GM18867 (cell line): ENCODE measurements around the gene CTCFL.

Experiments
- ATAC-seq: cut with Tn5 transposase; IDR thresholded peaks from one replicate; pipeline ENCODE4 v1.9.1; 2021; ENCODE audit warnings: mild to moderate bottlenecking, moderate library complexity; ENCODE audit not compliant: unreplicated experiment

CTCFL gene

DNA sequence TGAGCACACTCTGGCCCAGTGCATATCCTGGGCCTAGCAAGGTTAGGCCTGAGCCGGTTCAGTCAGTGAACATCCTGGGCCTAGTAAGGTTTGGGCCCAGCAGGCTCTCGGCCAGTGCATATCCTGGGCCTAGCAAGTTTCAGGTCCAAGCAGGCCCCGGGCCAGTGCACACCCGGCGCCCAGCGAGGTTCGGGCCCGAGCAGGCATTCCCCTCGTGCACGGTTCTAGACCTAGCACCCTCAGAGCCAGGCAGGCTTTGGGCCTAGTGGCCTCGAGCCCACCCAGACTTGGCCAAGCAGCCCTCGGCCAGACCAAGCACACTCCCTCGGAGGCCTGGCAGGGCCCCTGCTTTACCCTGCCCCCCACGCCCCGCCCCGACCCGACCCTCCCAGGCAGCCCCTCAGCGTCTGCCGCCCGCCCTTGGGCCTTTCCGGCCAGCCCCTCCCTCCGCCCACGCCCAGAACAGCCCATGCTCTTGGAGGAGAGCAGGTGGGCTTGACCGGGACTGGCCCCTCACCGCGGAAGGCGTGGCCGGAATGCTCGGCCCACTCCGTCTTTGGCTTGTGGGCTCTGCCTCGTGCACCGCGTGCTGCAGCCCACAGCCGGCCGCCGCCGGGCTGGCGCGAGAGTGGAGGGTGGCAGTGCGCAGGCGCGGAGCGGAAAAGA, at the start of gene CTCFL:
Gene CTCFL (minus strand): TSS at position 630 of the 666 bp plus-strand sequence. CDS start 935 bp downstream, outside the sequence.
- ATAC-seq, result no peak

DNA sequence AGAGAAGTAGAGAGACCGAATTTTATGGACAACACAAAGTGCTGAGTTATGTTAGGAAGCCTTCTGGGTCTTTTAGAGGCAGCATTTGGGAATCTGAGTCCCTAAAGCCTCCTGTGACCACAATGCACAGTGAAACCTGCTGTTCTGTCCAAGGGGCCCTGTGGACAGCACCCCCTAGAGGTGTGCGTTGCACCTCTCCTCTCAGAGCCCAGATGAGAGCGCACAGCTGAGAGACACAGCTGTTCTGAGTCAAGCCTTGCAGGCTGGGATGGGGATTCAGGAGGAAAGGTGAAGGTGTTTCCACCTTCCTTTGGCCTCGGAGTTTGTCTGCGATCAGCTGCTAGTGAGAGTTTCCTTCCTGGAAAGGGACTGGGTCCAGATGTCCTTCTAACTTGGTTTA, 49.0 kb upstream of the CTCFL start:
- no peak for ATAC-seq

DNA sequence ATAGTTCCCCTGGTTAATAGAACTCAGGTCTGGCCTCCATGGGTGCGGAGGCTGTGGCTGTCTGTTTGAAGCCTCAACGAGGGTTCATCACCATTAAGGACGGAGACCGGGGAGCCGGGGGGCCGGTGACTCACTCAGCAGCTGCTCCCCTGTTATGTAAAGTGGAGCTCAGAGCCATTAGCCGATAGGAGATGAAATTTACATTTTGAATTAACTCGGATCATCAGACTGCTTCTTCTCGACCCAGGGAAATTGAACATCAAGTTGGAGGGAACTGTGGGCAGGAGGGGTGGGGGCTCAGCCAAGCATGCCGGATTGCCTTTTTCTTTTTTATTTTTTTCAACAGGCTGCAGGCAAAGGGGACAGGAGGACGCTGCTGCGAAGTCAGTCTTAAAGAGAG, 48.3 kb upstream of the CTCFL start:
- no peak for ATAC-seq

DNA sequence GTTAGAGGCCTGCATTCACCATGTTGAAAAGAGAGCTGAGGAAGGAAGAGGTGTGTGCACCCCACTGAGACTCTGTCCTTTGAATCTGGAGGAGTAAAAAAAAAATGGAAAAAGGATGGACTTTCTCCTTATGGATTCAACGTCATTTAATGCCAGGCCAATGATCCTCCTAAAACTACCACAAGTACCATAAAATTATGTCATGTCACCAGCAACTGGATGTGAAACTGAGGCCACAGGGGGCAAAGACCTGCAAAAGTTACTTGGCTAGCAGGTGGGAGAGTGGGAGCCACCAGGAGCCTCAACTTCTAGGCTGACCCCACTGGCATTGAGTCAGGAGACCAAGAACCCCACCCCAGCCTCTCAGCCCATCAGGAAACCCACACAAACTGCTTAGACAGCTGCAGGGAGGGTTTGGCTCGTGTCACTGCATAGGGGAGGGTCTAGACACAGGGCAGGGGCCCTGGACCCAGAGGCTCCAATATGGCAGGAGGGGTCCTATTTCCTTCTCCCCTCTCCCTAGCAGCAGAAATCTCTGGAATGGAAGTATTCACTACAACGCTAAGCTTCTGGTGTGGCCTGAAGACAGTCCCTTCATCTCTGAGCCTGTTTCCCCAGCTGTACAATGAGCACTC, 47.0 kb upstream of the CTCFL start:
- no peak for ATAC-seq

DNA sequence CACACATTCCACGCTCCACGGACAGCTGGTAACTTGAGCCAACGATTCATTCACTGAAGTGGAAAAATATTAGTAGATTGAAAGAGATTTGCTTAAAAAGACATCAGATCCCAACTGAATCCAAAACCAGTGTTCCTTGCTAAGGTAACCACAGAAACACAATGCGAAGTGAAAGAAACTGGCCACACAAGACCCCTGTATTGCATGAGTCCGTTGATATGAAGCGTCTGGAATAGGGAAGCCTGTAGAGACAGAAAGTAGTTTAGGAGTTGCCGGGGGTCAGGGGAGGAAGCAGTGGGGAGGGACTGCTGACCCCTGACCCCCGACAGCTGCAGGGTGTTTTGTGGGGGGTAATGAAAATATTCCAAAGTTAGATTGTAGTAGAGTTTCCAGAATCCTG, 46.0 kb upstream of the CTCFL start:
- ATAC-seq, result no peak

DNA sequence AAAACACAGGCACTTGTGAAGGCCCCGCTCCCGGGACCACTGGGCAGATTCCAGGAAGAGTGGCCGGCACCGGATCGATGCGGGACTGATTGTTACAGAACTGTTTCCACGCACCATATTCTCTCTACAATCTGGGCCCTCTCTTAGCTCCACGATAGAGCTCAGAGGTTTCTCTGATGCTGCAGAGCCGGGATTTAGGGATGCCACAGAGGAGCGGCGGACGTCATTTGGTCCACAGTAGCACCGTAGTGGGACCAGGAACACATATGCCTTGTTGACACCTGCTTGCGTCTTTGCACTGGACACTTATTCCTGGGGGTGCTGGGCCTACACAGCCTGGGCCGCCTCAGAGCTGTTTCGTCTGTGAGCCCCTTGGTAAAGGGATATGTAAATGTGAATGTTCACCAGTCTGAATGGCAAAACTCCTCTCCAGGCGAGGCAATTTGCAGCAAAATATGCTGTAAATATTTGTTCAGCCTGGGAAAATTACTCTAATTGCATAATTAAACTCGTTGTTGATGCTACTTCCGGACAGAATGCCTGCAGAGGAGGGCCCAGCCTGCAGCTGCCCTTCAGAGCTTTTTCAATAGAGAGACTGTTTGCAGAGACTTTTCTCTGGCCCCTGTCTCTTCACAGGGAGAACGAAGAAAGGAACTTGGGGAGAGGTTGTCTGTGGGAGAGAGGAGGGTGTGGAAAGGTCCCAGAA, 45.4 kb upstream of the CTCFL start:
- ATAC-seq, result no peak

GRCh38 chr20:57568960-57569359, 44.0 kb upstream of the CTCFL start:
- ATAC-seq, result no peak

DNA sequence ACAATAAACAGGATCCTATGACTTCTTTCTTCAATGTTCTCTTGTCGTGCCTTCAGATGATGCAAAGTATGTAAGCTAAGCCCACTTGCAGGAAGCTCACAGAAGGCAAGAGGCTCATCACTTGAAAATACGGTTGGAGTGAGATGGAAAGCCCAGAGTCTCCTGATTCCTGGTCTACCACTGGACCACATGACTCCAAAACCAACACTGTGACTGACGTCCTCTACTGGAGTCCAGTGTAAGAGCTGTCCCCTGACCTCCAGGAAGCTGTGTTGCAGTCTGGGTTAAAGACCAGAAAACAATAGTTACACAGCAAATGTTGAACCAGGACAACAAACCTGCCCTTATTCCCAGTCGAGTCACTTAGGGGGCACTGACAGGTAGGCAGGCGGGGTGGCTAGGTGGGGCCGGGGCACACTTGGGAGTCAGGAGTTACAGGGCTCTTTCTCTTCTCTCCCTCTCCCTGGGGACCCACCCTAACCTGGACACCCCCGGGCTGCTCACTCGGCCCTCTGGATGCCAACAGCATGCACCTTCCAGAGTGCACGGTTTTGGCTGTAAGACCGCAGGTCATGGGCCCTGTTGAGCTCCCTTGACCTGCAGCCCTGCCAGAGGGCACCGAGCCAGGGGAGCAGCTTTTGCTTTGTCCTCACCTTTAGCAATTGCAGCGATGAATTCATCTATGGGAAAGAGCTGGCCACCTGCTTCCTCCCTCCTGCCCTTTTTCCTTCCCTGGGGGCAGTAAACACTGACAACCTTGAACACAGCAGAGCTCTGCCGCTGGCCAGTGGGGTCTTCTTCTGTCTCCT, 43.4 kb upstream of the CTCFL start:
- ATAC-seq, result no peak

DNA sequence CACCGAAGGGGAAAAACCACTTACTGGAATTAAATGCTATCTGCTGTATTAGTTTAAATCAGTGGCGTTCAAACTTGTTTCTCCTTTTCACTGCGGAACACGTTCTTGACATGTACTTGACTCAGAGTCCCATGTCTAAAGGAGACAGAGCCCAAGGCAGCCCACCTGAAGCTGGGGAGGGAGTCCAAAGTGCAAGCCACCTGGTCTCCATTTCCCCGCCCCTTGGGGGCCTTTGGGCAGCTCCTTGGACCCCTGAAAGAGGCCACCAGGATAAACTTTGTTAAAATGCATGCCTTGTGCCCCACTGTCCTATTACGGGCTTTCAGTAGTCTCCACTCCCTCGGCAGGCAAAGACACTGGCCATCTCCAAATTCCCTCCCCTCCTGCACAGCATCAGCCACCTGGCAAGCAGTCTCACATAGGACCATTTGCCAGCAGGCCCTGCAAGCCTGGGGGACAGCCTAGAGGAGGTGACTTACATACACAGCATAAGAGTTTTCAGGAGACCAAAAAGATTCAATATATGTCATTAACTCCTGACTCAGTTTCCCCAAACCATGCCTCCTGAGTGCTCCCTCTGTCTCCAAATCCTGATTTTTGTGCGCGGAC, 42.6 kb upstream of the CTCFL start:
- ATAC-seq, result no peak

DNA sequence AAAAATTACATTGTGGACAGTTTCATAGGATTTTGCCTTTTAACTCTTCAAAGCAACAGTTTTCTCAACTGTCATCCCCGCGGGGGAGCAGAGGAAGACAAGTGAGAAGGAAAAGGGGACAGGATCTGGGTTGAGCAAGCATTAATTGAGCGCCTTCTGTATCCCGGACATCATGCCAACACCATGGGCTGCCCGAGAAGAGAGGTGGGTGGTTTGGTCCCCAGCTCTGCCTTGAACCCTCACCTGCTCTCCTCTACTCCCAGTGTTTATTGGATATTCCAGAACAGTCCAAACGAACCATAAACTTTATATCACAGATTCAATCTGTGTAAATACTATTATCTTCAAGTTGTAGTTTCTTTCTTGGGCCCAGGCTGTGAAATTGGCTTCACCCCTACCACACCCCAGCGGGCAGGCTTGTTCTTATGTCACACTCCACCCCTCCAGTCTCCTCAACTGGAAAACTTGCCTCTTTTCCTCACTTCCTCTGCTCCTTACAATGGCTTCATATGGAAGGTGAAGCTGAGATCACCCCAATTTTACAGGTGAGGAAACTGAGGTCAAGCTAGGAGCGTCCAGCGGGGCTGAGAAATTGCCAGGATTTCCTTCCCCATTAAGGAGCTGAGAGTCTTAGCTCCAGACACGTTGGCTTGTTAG, 42.0 kb upstream of the CTCFL start:
- ATAC-seq, result no peak

DNA sequence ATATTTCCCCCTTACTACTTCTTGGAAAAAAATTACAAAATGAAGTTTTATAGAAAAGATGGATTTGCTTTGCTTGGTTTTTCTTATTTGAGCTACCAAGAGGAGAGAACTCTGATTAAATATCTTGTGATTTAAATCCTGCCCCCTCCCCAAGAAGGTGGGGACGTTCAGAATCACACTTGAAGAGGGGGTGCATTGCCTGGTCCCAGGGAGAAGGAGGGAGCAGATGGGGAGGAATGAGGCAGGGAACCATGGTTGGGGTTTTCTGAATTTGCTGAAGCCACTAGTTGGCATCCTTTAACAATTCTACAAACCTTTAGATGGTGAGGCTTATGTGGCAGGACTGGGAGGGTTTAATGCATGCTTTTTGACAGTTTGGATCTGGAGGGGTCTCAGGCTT, 41.5 kb upstream of the CTCFL start:
- no peak for ATAC-seq

DNA sequence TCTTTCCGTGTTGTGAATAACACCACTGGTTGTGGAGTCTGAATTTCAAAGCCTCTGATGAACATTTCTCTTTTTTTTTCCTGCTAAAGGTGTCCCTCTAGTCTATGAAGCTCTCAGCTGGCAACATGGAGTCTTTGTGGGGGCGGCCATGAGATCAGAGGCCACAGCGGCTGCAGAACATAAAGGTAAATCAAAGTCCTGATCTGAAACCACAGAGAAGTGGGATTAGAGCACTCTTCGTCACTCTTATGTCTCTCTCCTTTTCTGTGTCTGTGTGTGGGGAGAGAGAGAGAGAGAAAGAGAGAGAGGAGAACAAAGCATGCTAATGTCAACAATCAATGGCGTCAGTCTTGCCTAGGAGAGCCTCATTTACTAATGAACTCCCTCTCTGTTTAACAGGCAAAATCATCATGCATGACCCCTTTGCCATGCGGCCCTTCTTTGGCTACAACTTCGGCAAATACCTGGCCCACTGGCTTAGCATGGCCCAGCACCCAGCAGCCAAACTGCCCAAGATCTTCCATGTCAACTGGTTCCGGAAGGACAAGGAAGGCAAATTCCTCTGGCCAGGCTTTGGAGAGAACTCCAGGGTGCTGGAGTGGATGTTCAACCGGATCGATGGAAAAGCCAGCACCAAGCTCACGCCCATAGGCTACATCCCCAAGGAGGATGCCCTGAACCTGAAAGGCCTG, 40.2 kb upstream of the CTCFL start:
- ATAC-seq, result no peak

DNA sequence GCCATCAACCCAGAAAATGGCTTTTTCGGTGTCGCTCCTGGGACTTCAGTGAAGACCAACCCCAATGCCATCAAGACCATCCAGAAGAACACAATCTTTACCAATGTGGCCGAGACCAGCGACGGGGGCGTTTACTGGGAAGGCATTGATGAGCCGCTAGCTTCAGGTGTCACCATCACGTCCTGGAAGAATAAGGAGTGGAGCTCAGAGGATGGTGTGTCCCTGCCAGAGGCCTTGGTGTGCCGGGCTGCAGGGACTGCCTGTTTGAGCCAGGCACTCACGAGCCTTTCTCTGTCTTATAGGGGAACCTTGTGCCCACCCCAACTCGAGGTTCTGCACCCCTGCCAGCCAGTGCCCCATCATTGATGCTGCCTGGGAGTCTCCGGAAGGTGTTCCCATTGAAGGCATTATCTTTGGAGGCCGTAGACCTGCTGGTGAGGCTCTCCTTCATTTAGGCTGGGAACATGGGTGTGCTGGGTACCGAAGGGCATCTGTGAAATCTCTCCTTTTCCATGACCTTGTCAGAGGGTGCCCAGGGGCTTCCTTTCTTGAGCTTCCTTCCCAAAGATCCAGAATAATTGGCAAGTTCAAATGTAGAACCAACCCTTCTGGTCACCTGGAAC, 39.4 kb upstream of the CTCFL start:
- ATAC-seq, result no peak

DNA sequence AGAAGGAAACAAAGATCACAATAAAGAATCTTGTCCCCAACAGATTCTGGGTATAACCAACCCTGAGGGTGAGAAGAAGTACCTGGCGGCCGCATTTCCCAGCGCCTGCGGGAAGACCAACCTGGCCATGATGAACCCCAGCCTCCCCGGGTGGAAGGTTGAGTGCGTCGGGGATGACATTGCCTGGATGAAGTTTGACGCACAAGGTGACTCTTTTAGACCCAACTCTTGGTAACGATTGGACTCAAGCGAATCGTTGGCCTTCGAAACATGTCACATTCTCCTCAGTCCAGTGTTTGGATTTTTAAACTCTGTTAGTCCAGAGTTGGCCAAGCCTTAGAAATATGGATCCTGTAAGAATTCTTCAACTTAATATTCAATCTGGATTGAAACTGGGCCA, 38.6 kb upstream of the CTCFL start:
- ATAC-seq, result no peak

DNA sequence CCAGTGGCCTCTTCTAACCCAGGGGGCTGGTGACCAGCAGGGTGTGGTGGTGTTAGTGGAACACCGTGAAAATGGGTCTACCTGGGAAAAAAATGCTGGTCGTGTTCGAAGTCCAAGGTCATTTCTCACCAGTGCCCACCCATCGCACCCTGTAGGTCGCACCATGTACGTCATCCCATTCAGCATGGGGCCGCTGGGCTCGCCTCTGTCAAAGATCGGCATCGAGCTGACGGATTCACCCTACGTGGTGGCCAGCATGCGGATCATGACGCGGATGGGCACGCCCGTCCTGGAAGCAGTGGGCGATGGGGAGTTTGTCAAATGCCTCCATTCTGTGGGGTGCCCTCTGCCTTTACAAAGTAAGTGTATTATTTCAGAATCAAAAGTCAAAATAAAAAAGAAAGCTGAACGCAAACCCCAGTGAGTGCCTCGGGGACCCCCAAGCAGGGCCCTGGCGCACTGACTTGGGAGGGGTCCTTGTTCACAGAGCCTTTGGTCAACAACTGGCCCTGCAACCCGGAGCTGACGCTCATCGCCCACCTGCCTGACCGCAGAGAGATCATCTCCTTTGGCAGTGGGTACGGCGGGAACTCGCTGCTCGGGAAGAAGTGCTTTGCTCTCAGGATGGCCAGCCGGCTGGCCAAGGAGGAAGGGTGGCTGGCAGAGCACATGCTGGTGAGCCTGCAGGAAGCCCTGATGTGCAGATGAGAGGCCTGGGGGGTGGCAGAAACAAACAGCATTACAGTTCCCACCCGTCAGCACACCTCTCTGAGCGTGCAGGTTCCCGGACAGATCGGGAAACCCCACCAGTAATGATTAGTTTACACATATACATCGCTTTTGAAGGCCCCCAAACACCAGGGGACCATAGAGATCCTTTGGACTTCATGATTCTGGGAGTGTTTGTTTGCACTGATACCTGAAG, 37.9 kb upstream of the CTCFL start:
- ATAC-seq, result no peak

GRCh38 chr20:57561356-57562279, 36.7 kb upstream of the CTCFL start:
- no peak for ATAC-seq
